HG03457 (cell line): ENCODE results near the gene MYO9A.
"Not testable (repeated sequence)": the region's sequence is repeated elsewhere in the genome, so short reads cannot be mapped to it uniquely, and the experiment has no call there.

Source experiments
- ATAC-seq: cut with Tn5 transposase; IDR thresholded peaks from one replicate; pipeline ENCODE4 v1.9.1; 2021; ENCODE audit warnings: moderate number of reproducible peaks; ENCODE audit not compliant: unreplicated experiment

The MYO9A gene

DNA sequence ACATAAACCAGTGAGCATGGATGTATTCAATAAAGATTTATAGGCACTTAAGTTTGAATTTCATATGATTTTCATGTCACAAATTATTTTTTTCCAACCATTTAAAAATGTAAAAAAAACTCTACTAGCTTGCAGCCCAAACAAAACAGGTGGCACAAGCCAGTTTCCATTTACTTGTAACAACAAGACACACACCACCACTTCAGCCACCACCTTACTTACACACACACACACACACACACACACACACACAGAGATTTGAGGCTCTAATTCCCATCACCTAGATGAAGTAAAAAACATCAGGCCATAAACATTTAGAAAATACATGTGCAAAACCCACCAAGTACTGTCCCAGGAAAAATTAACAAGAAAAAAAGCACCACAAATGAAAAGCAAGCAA is 25.3 kb downstream of the MYO9A start:
- ATAC-seq = no peak

DNA sequence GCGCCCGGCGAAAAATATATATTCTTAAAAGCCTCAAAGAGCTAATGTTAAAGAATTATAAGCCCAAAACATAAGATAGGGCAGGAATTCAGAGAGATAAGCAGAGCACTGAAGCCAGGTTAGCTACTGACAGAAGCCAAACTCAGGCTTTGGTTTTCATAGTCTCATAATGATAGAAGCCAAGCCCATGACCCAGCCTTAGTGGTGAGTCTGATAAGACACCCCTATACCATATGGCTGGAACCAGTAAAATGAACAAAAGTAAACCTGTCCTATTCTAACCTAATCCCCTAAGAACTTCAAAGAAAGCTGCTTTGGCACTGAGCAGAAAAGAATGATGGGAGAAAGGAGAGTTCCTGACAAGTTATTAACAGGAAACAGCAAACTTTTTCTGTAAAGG is 25.9 kb downstream of the MYO9A start:
- no peak for ATAC-seq

GRCh38 chr15:72086920-72087648 is 30.9 kb downstream of the MYO9A start:
- ATAC-seq = no peak

- no peak for ATAC-seq
Measured at GRCh38 chr15:72086010-72086697, 31.8 kb downstream of the MYO9A start.

DNA sequence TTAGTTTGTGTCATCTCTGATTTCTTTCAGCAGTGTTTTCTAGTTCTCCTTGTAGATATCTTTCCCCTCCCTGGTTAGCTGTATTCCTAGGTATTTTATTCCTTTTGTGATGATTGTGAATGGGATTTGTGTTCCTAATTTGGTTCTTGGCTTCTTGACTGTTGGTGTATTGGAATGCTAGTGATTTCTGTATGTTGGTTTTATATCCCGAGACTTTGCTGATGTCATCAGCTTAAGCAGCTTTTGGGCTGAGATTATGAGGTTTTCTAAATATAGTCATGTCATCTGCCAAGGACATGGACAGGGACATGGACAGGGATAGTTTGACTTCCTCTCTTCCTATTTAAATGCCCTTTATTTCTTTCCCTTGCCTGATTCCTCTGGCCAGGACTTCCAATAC is 35.8 kb downstream of the MYO9A start:
- ATAC-seq = no peak

- peak; percentile 73 for ATAC-seq
Measured at GRCh38 chr15:72078887-72079286, 39.1 kb downstream of the MYO9A start.

GRCh38 chr15:72077950-72078349 is 40.0 kb downstream of the MYO9A start:
- ATAC-seq = no peak

- no peak for ATAC-seq
Measured at GRCh38 chr15:72074335-72075060, 43.5 kb downstream of the MYO9A start.

- ATAC-seq = not testable (repeated sequence)
Measured at GRCh38 chr15:72071448-72071825, 46.5 kb downstream of the MYO9A start.

DNA sequence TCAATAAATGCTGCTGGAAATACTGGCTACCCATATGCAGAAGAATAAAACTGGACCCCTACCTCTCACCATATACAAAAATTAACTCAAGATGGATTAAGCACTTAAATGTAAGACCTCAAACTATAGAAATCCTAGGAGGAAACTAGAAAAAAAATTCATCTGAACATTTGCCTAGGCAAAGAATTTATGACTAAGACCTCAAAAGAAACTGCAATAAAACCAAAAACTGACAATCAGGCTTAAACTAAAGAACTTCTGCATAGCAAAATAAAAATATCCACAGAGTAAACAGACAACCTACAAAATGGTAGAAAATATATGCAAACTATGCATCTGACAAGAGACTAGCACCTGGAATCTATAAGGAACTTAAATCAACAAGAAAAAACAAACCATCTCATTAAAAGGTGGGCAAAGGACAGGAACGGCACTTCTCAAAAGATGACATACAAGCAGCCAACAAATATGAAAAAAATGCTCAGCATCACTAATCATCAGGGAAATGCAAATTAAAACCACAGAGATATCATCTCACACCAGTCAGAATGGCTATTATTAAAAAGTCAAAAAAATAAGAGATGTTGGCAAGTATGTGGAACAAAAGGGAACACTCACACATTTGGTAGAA is 47.0 kb downstream of the MYO9A start:
- no peak for ATAC-seq

DNA sequence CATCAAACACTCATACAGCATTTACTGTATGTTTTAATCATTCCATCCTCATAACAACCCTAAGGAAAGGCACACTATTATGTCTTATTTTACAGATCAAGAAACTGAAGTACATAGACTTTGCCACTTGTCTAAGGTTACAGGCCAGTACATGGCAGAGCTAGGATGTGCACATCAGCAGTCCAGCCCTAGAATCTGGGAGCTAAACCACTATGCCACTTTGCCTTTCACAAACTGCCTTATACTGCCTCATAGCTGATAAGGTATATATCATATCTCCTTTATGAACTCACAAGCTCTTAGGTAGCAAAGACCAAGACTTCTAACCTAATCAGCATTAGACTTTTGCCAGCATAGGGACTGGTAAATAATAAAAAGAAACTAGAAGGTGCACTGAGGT is 49.1 kb downstream of the MYO9A start:
- ATAC-seq = no peak

DNA sequence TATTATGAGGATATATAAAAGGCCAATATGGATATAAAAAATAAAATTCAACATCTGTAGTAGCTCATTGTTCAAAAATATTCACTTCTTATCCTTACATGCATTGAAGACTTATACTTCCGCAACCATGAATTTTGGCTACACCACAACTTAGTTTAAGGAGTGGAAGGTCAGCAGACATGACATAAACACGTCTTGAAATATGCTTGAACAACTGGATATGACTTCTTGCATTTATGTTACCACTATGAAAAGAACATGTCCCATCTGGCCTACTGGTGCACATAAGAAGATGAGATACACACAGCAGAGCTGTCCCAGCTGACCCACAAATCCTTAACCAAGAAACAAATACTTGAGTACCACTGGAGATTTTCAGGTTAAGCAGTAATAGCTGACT is 52.1 kb downstream of the MYO9A start:
- ATAC-seq = no peak

GRCh38 chr15:72063186-72063585 is 54.8 kb downstream of the MYO9A start:
- no peak for ATAC-seq

GRCh38 chr15:72062319-72062718 is 55.6 kb downstream of the MYO9A start:
- no peak for ATAC-seq

DNA sequence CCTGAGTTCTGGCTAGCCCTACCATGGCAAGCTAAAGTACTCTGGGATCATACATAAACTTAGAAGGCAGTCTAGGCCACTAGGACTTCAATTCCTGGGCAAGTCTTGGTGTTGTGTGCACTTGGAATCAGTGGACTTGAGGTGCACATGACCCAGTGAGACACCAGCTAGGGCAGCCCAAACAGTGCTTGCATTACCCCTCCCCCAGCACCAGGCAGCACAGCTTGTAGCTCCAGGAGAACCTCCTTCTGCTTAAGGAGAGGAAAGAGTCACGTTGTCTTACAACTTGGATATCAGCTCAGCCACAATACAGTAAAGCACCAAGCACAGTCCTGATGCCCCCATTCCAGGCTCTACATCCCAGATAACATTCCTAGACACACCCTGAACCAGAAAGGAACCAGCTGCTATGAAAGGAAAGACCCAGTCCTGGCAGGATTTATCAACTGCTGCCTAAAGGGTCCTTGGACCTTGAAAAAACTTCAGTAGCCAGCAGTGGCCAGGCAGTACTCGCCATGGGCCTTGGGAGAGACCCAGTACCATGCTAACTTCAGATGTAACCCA is 57.2 kb downstream of the MYO9A start:
- no peak for ATAC-seq

GRCh38 chr15:72058585-72058984 is 59.4 kb downstream of the MYO9A start:
- no peak for ATAC-seq

DNA sequence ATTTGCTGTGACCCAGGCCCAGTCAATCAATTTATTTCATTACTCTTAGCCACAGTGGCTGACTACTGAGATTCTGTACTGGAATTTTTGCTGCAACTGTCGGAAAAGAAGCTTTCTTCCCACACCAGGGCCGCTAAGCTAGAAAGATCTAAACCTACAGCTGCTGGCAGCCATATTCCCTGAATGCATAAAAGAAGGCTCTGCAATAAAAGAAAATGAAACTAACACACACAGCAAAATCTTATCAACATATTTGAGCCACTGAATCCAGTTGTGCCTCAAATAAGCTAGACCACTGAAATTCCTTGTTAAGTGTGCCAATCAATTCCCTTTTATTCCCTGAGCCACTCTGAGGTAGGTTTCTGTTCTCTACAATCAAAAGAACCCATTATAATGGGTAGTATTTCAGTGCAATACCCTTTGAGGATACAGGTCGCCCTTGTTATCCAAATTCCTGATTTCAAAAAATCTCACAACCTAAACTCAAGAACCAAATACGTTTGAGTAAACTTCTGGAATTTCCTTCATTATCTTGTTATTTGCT is 60.3 kb downstream of the MYO9A start:
- ATAC-seq = no peak

GRCh38 chr15:72056217-72056616 is 61.7 kb downstream of the MYO9A start:
- ATAC-seq = not testable (repeated sequence)

DNA sequence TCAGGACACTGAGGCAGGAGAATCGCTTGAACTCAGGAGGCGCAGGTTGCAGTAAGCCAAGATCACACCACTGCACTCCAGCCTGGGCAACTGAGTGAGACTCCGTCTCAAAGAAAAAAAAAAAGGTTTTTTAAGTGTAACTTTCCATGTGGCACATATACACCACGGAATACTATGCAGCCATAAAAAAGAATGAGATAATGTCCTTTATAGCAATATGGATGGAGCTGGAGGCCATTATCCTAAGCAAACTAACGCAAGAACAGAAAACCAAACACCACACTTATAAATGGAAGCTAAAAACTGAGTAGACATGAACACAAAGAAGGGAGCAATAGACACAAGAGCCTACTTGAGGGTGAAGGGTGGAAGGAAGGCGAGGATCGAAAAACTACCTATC is 64.7 kb downstream of the MYO9A start:
- ATAC-seq = not testable (repeated sequence)

DNA sequence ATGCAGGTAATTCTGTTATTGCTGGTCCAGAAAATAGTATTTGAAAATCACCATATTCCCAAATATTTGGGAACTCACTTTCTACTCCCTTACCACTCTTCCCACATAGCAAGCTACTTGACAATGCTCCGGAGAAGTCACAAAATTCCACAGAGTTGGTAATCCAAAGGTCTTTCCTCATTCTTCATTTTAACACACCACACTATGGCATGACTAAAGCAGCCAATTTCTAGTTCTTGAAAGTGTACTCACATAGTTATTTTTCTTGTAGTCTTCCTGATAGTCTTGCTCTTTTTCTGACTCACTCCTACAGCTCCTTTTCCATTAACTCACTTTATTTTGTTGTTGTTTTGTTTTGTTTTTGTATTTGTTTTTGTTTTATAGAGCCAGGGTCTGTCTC is 67.2 kb downstream of the MYO9A start:
- ATAC-seq = no peak

DNA sequence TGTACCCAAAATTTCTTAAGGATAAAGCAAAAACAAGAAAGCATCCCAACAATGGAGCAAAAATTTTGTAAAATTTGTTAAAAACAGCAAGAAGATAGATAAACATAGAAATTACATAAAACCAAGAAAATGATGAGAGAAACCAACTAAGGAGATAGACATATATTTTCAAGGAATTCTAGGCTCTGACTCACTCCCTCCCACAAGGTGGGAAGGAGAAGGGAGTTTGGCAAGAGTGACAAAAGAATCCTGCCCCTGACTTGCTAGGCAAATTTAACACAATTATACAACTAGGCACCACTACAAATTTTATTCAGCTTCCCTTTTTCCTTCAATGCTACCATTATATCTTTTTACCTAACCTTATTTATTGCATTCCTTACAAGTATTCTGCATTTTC is 70.9 kb downstream of the MYO9A start:
- no peak for ATAC-seq
